ENCODE results near the gene FAF1.

GRCh38 chr1:50593515-50593914 is 366.6 kb downstream of the FAF1 start:
- TF ChIP-seq FOXP2 (optimal IDR thresholded peaks at IDR 0.05; ENCODE audit: control extremely low read depth, extremely low read length, insufficient read depth): no peak
- TF ChIP-seq EZH2 (IDR thresholded peaks at IDR 0.05): no peak
- TF ChIP-seq POLR2AphosphoS5 (IDR thresholded peaks at IDR 0.05; ENCODE audit: borderline replicate concordance, low read depth, low read length): no peak

Measured in SK-N-MC (cell line).